T-helper 1 cell treated with Interleukin-12 subunit alpha and Interleukin-12 subunit beta and Interleukin-4 antibody, amounts not matched to agents 30 μg/mL and 1 μg/mL, for 36 hours (primary cell): ENCODE data around the gene VPS26A.
"Not testable (repeated sequence)": the region's sequence is repeated elsewhere in the genome, so short reads cannot be mapped to it uniquely, and the experiment has no call there.

Experiments used
- H3K27ac Mint-ChIP-seq: one replicate; pipeline ENCODE4 v1.8.0; 2021; ENCODE audit warnings: mild to moderate bottlenecking, mixed read lengths
- H3K27me3 Mint-ChIP-seq: one replicate; pipeline ENCODE4 v1.8.0; 2021; ENCODE audit warnings: low read depth, mixed read lengths
- H3K36me3 Mint-ChIP-seq: one replicate; pipeline ENCODE4 v1.8.0; 2021; ENCODE audit warnings: low read depth, mixed read lengths
- H3K4me1 Mint-ChIP-seq: one replicate; pipeline ENCODE4 v1.8.0; 2021; ENCODE audit warnings: low read depth, mixed read lengths
- H3K4me3 Mint-ChIP-seq: one replicate; pipeline ENCODE4 v1.8.0; 2021; ENCODE audit warnings: mild to moderate bottlenecking, moderate library complexity, mixed read lengths
- H3K9me3 Mint-ChIP-seq: one replicate; pipeline ENCODE4 v1.8.0; 2021; ENCODE audit warnings: mixed read lengths

The VPS26A gene

GRCh38 chr10:69125554-69125953 lies 1.6 kb downstream of the VPS26A start:
- no peaks in the 10 kb centered on the region for H3K27me3 Mint-ChIP-seq
- H3K4me3 Mint-ChIP-seq = peak overlapping the region; percentile 97
- H3K9me3 Mint-ChIP-seq = no peaks in the 10 kb centered on the region
- no peak overlapping the region for H3K27ac Mint-ChIP-seq
- peaks cover 4% of the 10 kb centered on the region for H3K36me3 Mint-ChIP-seq
- H3K4me1 Mint-ChIP-seq = peaks cover 23% of the 10 kb centered on the region

- peaks cover 19% of the 10 kb centered on the region for H3K4me1 Mint-ChIP-seq
- H3K4me3 Mint-ChIP-seq = no peak overlapping the region
- no peak overlapping the region for H3K27ac Mint-ChIP-seq
Measured at GRCh38 chr10:69130251-69130650, 6.3 kb downstream of the VPS26A start.

DNA sequence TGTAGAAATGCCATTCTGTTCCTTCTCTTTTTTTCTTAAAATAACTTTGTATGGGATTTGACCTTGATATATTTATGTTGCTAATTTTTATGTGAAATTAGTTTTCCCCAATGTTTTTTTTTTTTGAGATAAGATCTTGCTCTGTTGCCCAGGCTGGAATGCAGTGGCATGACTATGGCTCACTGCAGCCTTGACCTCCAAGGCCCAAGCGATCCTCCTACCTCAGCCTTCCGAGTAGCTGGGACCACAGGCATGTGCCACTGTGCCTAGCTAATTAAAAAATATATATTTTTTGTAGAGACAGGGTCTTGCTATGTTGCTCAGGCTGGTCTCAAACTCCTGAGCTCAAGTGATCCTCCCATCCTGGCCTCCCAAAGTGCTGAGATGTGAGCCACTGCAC lies 16.0 kb downstream of the VPS26A start:
- Mint-ChIP-seq H3K9me3 (no peaks in the 10 kb centered on the region), H3K36me3 (peaks cover 14% of the 10 kb centered on the region), H3K4me3 (no peak overlapping the region), H3K4me1 (peaks cover 4% of the 10 kb centered on the region), H3K27ac (no peak overlapping the region), H3K27me3 (no peaks in the 10 kb centered on the region)

More at GRCh38 chr10:69130251-69130650, 6.3 kb downstream of the VPS26A start:
- no peaks in the 10 kb centered on the region for H3K27me3 Mint-ChIP-seq
- no peaks in the 10 kb centered on the region for H3K9me3 Mint-ChIP-seq
- peaks cover 13% of the 10 kb centered on the region for H3K36me3 Mint-ChIP-seq

DNA sequence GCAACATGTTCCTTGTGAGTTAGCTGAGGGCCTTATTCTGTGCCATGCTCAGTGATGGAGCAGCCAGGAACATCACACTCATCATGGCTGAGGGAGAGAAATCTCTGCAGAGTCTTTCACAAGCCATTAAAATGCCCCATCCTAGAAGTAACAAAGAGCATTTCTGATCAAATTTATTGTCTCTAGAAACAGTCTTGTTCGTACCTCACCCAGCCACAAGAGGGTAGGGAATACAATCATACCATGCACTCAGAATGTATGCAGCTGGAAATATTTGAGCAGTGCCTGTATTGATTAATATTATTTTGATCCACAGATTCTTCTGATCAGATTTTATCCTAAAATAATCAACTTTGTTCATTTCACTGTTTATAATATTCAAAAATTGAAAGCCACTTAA lies 17.3 kb downstream of the VPS26A start:
- H3K4me3 Mint-ChIP-seq = no peak overlapping the region
- no peaks in the 10 kb centered on the region for H3K9me3 Mint-ChIP-seq
- H3K36me3 Mint-ChIP-seq = peaks cover 10% of the 10 kb centered on the region
- no peaks in the 10 kb centered on the region for H3K27me3 Mint-ChIP-seq
- no peak overlapping the region for H3K27ac Mint-ChIP-seq
- peaks cover 6% of the 10 kb centered on the region for H3K4me1 Mint-ChIP-seq

GRCh38 chr10:69142074-69142473 lies 18.1 kb downstream of the VPS26A start:
- Mint-ChIP-seq H3K4me1 (peaks cover 11% of the 10 kb centered on the region), H3K36me3 (peaks cover 13% of the 10 kb centered on the region)
- H3K4me3 Mint-ChIP-seq, H3K27ac Mint-ChIP-seq, H3K27me3 Mint-ChIP-seq, H3K9me3 Mint-ChIP-seq: not testable (repeated sequence)

GRCh38 chr10:69142983-69143382 lies 19.0 kb downstream of the VPS26A start:
- H3K27me3 Mint-ChIP-seq = no peaks in the 10 kb centered on the region
- peaks cover 14% of the 10 kb centered on the region for H3K4me1 Mint-ChIP-seq
- H3K36me3 Mint-ChIP-seq = peaks cover 12% of the 10 kb centered on the region
- no peaks in the 10 kb centered on the region for H3K9me3 Mint-ChIP-seq
- H3K27ac Mint-ChIP-seq = no peak overlapping the region
- no peak overlapping the region for H3K4me3 Mint-ChIP-seq

GRCh38 chr10:69145329-69145728 lies 21.4 kb downstream of the VPS26A start:
- Mint-ChIP-seq H3K4me1 (peaks cover 19% of the 10 kb centered on the region), H3K9me3 (no peaks in the 10 kb centered on the region), H3K36me3 (peaks cover 12% of the 10 kb centered on the region), H3K27me3 (no peaks in the 10 kb centered on the region), H3K27ac (no peak overlapping the region), H3K4me3 (no peak overlapping the region)

GRCh38 chr10:69145864-69146263 lies 21.9 kb downstream of the VPS26A start:
- peaks cover 12% of the 10 kb centered on the region for H3K36me3 Mint-ChIP-seq
- no peak overlapping the region for H3K4me3 Mint-ChIP-seq
- H3K27me3 Mint-ChIP-seq = no peaks in the 10 kb centered on the region
- H3K4me1 Mint-ChIP-seq = peaks cover 19% of the 10 kb centered on the region
- H3K9me3 Mint-ChIP-seq = no peaks in the 10 kb centered on the region
- H3K27ac Mint-ChIP-seq = no peak overlapping the region

- Mint-ChIP-seq H3K4me3 (no peak overlapping the region), H3K27ac (no peak overlapping the region), H3K36me3 (peaks cover 12% of the 10 kb centered on the region), H3K27me3 (no peaks in the 10 kb centered on the region), H3K4me1 (peaks cover 21% of the 10 kb centered on the region), H3K9me3 (no peaks in the 10 kb centered on the region)
Measured at GRCh38 chr10:69146759-69147158, 22.8 kb downstream of the VPS26A start.

GRCh38 chr10:69151984-69152383 lies 28.0 kb downstream of the VPS26A start:
- Mint-ChIP-seq H3K4me1 (peaks cover 10% of the 10 kb centered on the region), H3K9me3 (no peaks in the 10 kb centered on the region), H3K27ac (no peak overlapping the region), H3K4me3 (no peak overlapping the region), H3K36me3 (peaks cover 9% of the 10 kb centered on the region), H3K27me3 (no peaks in the 10 kb centered on the region)

- Mint-ChIP-seq H3K27ac (no peak overlapping the region), H3K9me3 (no peaks in the 10 kb centered on the region), H3K36me3 (peaks cover 7% of the 10 kb centered on the region), H3K4me3 (no peak overlapping the region), H3K4me1 (peaks cover 7% of the 10 kb centered on the region), H3K27me3 (no peaks in the 10 kb centered on the region)
Measured at GRCh38 chr10:69153227-69153626, 29.2 kb downstream of the VPS26A start.

DNA sequence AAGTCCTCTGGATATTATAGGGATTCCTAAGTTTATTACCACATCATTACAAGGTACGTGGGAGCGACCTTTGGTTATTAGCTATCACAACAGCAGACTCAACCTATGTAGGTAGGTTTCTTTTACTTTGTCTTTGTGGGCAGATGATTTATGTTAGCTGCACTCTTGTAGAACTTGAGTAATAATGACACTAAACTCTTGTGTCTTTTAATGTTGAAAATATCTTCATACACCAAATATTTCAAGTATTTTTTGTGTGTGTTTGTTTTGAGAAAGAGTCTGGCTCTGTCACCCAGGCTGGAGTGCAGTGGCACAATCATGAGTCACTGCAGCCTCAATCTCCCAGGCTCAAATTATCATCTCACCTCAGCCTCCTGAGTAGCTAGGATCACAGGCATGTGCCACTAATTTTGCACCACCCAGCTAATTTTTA lies 36.8 kb downstream of the VPS26A start:
- peaks cover 1% of the 10 kb centered on the region for H3K4me1 Mint-ChIP-seq
- H3K4me3 Mint-ChIP-seq = no peak overlapping the region
- no peak overlapping the region for H3K27ac Mint-ChIP-seq
- H3K36me3 Mint-ChIP-seq = peaks cover 17% of the 10 kb centered on the region
- H3K9me3 Mint-ChIP-seq = no peaks in the 10 kb centered on the region
- H3K27me3 Mint-ChIP-seq = no peaks in the 10 kb centered on the region

DNA sequence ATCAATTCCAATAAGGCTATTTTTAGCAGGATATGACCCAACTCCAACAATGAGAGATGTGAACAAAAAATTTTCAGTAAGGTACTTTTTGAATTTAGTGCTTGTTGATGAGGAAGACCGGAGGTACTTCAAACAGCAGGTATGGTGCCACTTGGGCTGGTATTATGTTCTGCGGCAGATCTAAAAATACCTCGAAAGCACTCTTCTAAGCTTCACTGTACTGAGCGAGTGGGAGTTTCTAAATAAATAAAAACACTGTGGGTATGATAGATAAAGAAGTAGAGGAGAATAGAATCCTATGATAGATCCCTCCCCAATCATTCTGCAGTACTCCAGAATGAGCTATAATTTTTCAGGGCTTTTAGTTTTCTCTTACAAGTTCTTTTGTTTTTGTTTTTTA lies 44.5 kb downstream of the VPS26A start:
- H3K27ac Mint-ChIP-seq = no peak overlapping the region

DNA sequence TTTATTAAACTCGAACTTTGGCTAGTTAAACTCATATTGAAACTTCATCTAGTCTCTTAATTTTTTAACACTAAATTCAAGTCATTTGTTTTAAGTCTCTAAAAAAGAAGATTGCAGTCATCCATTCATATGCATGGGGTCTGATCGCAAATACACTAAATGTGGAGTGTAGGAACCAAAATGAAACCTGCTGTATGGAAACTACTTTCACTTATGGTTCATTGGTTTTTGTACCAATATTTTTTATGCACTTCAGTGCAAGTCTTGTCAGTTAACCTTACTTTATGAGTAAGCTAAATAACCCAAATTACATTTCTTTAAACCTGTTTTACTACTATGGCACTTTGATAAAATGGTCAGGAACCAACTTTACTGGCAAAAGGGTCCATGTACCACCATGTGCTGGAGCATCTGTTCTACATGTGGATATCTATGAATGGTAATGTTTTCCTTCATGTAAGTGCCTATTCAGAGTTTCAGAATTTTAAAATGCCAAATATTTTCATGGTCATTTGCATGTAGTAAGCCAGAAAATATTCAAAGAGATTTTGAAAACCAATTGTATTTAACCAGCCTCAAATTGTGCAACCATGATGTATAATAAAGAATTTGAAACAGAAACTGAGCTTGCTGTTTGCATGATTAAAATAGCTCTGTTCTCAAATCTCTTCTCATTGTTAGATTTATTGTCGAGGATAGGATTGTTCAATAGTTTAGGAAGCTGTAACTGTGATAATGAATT lies 48.4 kb downstream of the VPS26A start:
- Mint-ChIP-seq H3K27me3 (no peaks in the 10 kb centered on the region), H3K9me3 (no peaks in the 10 kb centered on the region), H3K27ac (no peak overlapping the region), H3K36me3 (peaks cover 10% of the 10 kb centered on the region), H3K4me3 (no peak overlapping the region), H3K4me1 (no peaks in the 10 kb centered on the region)

More for the DNA sequence above, 44.5 kb downstream of the VPS26A start:
- Mint-ChIP-seq H3K4me3 (no peak overlapping the region), H3K36me3 (peaks cover 17% of the 10 kb centered on the region), H3K4me1 (no peaks in the 10 kb centered on the region), H3K9me3 (no peaks in the 10 kb centered on the region), H3K27me3 (no peaks in the 10 kb centered on the region)

- not testable (repeated sequence) for H3K36me3 Mint-ChIP-seq, H3K4me3 Mint-ChIP-seq, H3K9me3 Mint-ChIP-seq, H3K27me3 Mint-ChIP-seq, H3K27ac Mint-ChIP-seq
- H3K4me1 Mint-ChIP-seq = peaks cover 10% of the 10 kb centered on the region
Measured at GRCh38 chr10:69175326-69175725, 51.3 kb downstream of the VPS26A start.
